ENCODE results near the gene NTSR2. TPM values are rescaled to one million over a fixed set of nuclear protein-coding genes. Genes with fewer than 3 reads are reported as not detected.

Gene NTSR2
- total and polyA plus RNA-seq, 2 of the 8 experiments (the other 6 are each of a cell fraction or from before 2014, with no cell fraction given), result 0.05 TPM; not detected in 1

- TF ChIP-seq, protein P1, sequence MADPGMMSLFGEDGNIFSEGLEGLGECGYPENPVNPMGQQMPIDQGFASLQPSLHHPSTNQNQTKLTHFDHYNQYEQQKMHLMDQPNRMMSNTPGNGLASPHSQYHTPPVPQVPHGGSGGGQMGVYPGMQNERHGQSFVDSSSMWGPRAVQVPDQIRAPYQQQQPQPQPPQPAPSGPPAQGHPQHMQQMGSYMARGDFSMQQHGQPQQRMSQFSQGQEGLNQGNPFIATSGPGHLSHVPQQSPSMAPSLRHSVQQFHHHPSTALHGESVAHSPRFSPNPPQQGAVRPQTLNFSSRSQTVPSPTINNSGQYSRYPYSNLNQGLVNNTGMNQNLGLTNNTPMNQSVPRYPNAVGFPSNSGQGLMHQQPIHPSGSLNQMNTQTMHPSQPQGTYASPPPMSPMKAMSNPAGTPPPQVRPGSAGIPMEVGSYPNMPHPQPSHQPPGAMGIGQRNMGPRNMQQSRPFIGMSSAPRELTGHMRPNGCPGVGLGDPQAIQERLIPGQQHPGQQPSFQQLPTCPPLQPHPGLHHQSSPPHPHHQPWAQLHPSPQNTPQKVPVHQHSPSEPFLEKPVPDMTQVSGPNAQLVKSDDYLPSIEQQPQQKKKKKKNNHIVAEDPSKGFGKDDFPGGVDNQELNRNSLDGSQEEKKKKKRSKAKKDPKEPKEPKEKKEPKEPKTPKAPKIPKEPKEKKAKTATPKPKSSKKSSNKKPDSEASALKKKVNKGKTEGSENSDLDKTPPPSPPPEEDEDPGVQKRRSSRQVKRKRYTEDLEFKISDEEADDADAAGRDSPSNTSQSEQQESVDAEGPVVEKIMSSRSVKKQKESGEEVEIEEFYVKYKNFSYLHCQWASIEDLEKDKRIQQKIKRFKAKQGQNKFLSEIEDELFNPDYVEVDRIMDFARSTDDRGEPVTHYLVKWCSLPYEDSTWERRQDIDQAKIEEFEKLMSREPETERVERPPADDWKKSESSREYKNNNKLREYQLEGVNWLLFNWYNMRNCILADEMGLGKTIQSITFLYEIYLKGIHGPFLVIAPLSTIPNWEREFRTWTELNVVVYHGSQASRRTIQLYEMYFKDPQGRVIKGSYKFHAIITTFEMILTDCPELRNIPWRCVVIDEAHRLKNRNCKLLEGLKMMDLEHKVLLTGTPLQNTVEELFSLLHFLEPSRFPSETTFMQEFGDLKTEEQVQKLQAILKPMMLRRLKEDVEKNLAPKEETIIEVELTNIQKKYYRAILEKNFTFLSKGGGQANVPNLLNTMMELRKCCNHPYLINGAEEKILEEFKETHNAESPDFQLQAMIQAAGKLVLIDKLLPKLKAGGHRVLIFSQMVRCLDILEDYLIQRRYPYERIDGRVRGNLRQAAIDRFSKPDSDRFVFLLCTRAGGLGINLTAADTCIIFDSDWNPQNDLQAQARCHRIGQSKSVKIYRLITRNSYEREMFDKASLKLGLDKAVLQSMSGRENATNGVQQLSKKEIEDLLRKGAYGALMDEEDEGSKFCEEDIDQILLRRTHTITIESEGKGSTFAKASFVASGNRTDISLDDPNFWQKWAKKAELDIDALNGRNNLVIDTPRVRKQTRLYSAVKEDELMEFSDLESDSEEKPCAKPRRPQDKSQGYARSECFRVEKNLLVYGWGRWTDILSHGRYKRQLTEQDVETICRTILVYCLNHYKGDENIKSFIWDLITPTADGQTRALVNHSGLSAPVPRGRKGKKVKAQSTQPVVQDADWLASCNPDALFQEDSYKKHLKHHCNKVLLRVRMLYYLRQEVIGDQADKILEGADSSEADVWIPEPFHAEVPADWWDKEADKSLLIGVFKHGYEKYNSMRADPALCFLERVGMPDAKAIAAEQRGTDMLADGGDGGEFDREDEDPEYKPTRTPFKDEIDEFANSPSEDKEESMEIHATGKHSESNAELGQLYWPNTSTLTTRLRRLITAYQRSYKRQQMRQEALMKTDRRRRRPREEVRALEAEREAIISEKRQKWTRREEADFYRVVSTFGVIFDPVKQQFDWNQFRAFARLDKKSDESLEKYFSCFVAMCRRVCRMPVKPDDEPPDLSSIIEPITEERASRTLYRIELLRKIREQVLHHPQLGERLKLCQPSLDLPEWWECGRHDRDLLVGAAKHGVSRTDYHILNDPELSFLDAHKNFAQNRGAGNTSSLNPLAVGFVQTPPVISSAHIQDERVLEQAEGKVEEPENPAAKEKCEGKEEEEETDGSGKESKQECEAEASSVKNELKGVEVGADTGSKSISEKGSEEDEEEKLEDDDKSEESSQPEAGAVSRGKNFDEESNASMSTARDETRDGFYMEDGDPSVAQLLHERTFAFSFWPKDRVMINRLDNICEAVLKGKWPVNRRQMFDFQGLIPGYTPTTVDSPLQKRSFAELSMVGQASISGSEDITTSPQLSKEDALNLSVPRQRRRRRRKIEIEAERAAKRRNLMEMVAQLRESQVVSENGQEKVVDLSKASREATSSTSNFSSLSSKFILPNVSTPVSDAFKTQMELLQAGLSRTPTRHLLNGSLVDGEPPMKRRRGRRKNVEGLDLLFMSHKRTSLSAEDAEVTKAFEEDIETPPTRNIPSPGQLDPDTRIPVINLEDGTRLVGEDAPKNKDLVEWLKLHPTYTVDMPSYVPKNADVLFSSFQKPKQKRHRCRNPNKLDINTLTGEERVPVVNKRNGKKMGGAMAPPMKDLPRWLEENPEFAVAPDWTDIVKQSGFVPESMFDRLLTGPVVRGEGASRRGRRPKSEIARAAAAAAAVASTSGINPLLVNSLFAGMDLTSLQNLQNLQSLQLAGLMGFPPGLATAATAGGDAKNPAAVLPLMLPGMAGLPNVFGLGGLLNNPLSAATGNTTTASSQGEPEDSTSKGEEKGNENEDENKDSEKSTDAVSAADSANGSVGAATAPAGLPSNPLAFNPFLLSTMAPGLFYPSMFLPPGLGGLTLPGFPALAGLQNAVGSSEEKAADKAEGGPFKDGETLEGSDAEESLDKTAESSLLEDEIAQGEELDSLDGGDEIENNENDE (IDR thresholded peaks at IDR 0.05; ENCODE audit: insufficient replicate concordance, low read length), result no peak
- TF ChIP-seq HDAC6 (IDR thresholded peaks at IDR 0.05; ENCODE audit: low read depth, low read length) (no peak), BCL11A (IDR thresholded peaks at IDR 0.05; ENCODE audit: low read depth in 2 of 2, low read length in 2 of 2) (no peak), CREB1 (IDR thresholded peaks at IDR 0.05) (no peak), ATF3 (IDR thresholded peaks at IDR 0.05; ENCODE audit: insufficient read depth, low read depth, low read length) (no peak), KDM5A (IDR thresholded peaks at IDR 0.05; ENCODE audit: low read length) (no peak), CHD2 (IDR thresholded peaks at IDR 0.05; ENCODE audit: low read length) (no peak), GABPA (IDR thresholded peaks at IDR 0.05; ENCODE audit: borderline replicate concordance, insufficient read depth, low read length) (no peak), SP2 (IDR thresholded peaks at IDR 0.05; ENCODE audit: low read length) (no peak), ZNF274 (IDR thresholded peaks at IDR 0.05; ENCODE audit: borderline replicate concordance, extremely low read depth, low read length) (no peak)
- TF ChIP-seq, protein P2, sequence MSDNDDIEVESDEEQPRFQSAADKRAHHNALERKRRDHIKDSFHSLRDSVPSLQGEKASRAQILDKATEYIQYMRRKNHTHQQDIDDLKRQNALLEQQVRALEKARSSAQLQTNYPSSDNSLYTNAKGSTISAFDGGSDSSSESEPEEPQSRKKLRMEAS (IDR thresholded peaks at IDR 0.05), result no peak
Observed at GRCh38 chr2:11684894-11685460, 15.0 kb upstream of the NTSR2 start (continued).
